HFF-Myc (cell line): ENCODE measurements around the gene GLCE.

Experiments
- DNase-seq: peaks from one replicate; pipeline ENCODE4 v3.0.0-alpha.2; 2011; ENCODE audit warnings: low read depth; ENCODE audit errors: extremely low read depth
- H3K4me3 ChIP-seq: replicated peaks from 2 replicates; pipeline ENCODE4 v1.5.1; 2011; ENCODE audit warnings: low read depth, mild to moderate bottlenecking, control low read depth, low read length
- CTCF ChIP-seq: IDR thresholded peaks from 2 replicates; pipeline ENCODE4 v1.5.1; 2012; ENCODE audit warnings: mild to moderate bottlenecking, low read depth, low read length, control low read depth; ENCODE audit errors: missing control alignments

GLCE gene

DNA sequence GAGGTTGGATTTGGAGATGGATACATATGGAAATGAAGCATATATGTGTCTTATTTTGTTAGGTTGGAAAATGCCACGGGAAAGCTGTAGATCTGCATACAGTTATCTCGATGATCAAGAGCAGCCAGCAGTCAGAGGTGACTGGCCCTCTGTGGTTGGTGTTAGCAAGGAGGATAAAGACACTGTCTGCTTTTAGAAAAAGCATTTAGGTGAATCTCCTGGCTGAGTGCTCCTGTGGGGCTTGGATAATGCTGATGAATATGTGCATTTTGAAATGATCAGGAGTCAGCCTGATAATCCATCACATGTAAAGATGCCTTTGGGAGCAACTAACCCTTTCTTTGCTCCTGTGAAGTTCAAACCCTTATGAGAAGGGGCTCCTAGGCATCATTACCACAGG is 24.9 kb upstream of the GLCE start:
- TF ChIP-seq CTCF = no peak
- no peak overlapping the region for H3K4me3 ChIP-seq
- no peak for DNase-seq

DNA sequence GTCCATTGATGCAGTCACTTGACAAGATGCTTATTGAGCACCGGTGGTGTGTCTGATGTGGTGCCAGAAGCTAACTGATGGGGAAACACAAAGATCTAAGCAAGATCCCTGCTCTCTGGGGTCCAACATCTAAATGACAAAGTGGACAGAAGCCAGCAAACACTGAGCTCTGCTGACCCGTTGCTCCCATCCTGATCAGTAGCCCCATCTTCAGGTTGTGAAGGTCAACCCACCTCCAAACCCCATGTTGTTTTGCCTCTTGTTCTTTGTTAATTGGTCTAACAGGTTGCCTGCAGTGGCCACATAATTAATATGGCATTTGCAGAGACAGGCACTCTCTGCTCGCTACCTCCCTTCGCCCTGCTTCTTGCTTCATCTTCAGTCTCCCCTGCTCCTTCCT is 21.5 kb upstream of the GLCE start:
- TF ChIP-seq CTCF = no peak
- H3K4me3 ChIP-seq = no peak overlapping the region
- no peak for DNase-seq

GRCh38 chr15:69140306-69140705 is 20.1 kb upstream of the GLCE start:
- H3K4me3 ChIP-seq = no peak overlapping the region
- no peak for DNase-seq
- no peak for TF ChIP-seq CTCF

DNA sequence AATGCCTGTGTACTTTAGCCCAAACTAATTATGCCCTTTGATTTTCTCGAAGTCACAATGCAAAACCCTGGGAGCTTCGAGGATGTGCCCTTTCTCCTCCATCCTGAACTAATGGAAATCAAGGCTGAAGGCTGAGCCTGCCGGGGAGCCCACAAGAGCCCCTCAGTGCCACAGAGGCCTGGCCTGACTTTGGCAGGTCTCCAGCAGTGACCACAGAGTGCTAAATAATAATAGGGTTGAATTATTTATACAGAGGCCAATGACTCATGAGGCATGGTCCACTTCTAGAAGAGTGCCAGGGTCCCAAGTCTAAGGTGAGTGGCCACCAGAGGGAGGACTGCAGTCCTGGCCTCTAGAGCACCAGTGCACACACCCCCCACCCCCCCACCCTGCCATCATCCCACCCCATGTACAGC is 19.1 kb upstream of the GLCE start:
- DNase-seq = no peak
- H3K4me3 ChIP-seq = no peak overlapping the region
- TF ChIP-seq CTCF = no peak

- no peak for DNase-seq
- no peak overlapping the region for H3K4me3 ChIP-seq
- TF ChIP-seq CTCF = no peak
Measured at GRCh38 chr15:69141833-69142232, 18.6 kb upstream of the GLCE start.

GRCh38 chr15:69143756-69144436 is 16.5 kb upstream of the GLCE start:
- DNase-seq = no peak
- no peak for TF ChIP-seq CTCF
- H3K4me3 ChIP-seq = no peak overlapping the region

GRCh38 chr15:69144530-69144929 is 15.9 kb upstream of the GLCE start:
- TF ChIP-seq CTCF = no peak
- H3K4me3 ChIP-seq = no peak overlapping the region
- DNase-seq = no peak
